HepG2 (cell line): Measurements from ENCODE around the gene BID. TPM values are rescaled to one million over a fixed set of nuclear protein-coding genes. Genes with fewer than 3 reads are reported as not detected.

ENCODE experiments used
- ATAC-seq: fragments of 200-7000 bp; cut with Tn5 transposase; 3 replicates; pipeline ENCODE4 v1.9.1; 2020; ENCODE audit warnings: mild to moderate bottlenecking, moderate library complexity
- BruUV-seq: library from RNA; stranded (reverse); fragments of 400-500 nt; replicated peaks from 2 replicates; lab custom pipeline; 2021; lab: Mats Ljungman, UMichigan
- CTCF ChIA-PET: fragments of 300-600 bp; formaldehyde crosslinking; extraction: SDS; loops from one replicate; lab custom pipeline; 2021; ENCODE audit warnings: low total read pairs, inconsistent platforms, low intra/inter-chr PET ratio; lab: Yijun Ruan, JAX
- POLR2A ChIA-PET: fragments of 350-600 bp; sonication (Branson Sonifier 250); formaldehyde crosslinking; loops from one replicate; lab custom pipeline; 2020; ENCODE audit warnings: antibody characterized with exemption, inconsistent platforms; lab: Yijun Ruan, JAX
- DNase-seq: peaks from one replicate; pipeline ENCODE4 v3.0.0-alpha.2; 2015; ENCODE audit warnings: low spot score
- FAIRE-seq: peaks from 3 replicates; lab custom pipeline; 2011; peaks lifted over from hg19 to GRCh38; lab: Jason Lieb, UNC
- H2AFZ ChIP-seq: one replicate; pipeline ENCODE4 v1.6.1; 2011; ENCODE audit warnings: low read length, inconsistent platforms
- H3K27ac ChIP-seq: fragments of 300-600 bp; 3 replicates; pipeline ENCODE4 v1.8.0; 2011; ENCODE audit warnings: mixed run types, mild to moderate bottlenecking, mixed read lengths, low read length, inconsistent platforms; ENCODE audit not compliant: insufficient read depth; ENCODE audit errors: extremely low read length
- H3K27me3 ChIP-seq, 2 experiments: fragments of 200-600 bp in 1 of 2; 2 replicates in 1 of 2; 3 replicates in 1 of 2; pipeline versions ENCODE4 v1.6.0 to v1.8.0; 2011; ENCODE audit warnings: low read length in 2 of 2, mild to moderate bottlenecking in 2 of 2, moderate library complexity in 2 of 2, inconsistent platforms in 1 of 2; ENCODE audit not compliant: insufficient read depth in 2 of 2, control insufficient read depth in 1 of 2
- H3K36me3 ChIP-seq, 2 experiments: fragments of 200-600 bp in 1 of 2; replicated peaks in 1 of 2; 2 replicates in 1 of 2; 3 replicates in 1 of 2; pipeline versions ENCODE4 v1.5.1 to v1.8.0; 2011; ENCODE audit warnings: low read length in 2 of 2, inconsistent platforms in 1 of 2; ENCODE audit not compliant: insufficient read depth in 2 of 2, control insufficient read depth in 1 of 2
- H3K4me1 ChIP-seq: 2 replicates; pipeline ENCODE4 v1.5.1; 2012; ENCODE audit warnings: low read length, inconsistent platforms; ENCODE audit not compliant: insufficient read depth
- H3K4me2 ChIP-seq: 2 replicates; pipeline ENCODE4 v1.6.0; 2011; ENCODE audit warnings: low read depth, low read length, inconsistent platforms
- H3K4me3 ChIP-seq, 3 experiments: fragments of 200-600 bp in 1 of 3; sonication (generic), shearing (Covaris generic) in 1 of 3; replicated peaks in 1 of 3; 2 replicates each; pipeline ENCODE4 v1.5.1; 2011 to 2016; ENCODE audit warnings: low read length in 3 of 3, inconsistent platforms in 2 of 3, low read depth in 2 of 3, mild to moderate bottlenecking in 2 of 3, control low read depth in 1 of 3, mixed read lengths in 1 of 3; ENCODE audit not compliant: insufficient read depth in 1 of 3
- H3K79me2 ChIP-seq: one replicate; pipeline ENCODE4 v1.6.1; 2011; ENCODE audit warnings: low read length, inconsistent platforms; ENCODE audit not compliant: insufficient read depth
- H3K9ac ChIP-seq: 2 replicates; pipeline ENCODE4 v1.6.0; 2011; ENCODE audit warnings: mild to moderate bottlenecking, low read depth, low read length, inconsistent platforms; ENCODE audit not compliant: insufficient read depth
- H3K9me3 ChIP-seq: 2 replicates; pipeline ENCODE4 v1.5.1; 2012; ENCODE audit warnings: mild to moderate bottlenecking, low read length
- H4K20me1 ChIP-seq: 2 replicates; pipeline ENCODE4 v1.6.0; 2011; ENCODE audit warnings: inconsistent platforms, mild to moderate bottlenecking, low read length, moderate library complexity; ENCODE audit not compliant: insufficient read depth
- CEBPZ ChIP-seq: IDR thresholded peaks from 2 replicates; pipeline ENCODE4 v1.6.1; 2012; ENCODE audit warnings: low read length, improper control_type of control experiment
- DNMT3B ChIP-seq: conservative IDR thresholded peaks from 2 replicates; pipeline ENCODE4 v1.6.1; 2016; ENCODE audit warnings: missing biosample characterization, control low read depth
- HMGA1 ChIP-seq: sonication (generic); formaldehyde crosslinking; conservative IDR thresholded peaks from 2 replicates; pipeline ENCODE4 v1.4.0; 2020; ENCODE audit warnings: missing genetic modification reagents
- PTBP1 ChIP-seq: fragments of 200-400 bp; formaldehyde crosslinking; IDR thresholded peaks from 2 replicates; pipeline ENCODE4 v1.6.1; 2018; ENCODE audit warnings: low read length, low read depth; ENCODE audit not compliant: poor library complexity, severe bottlenecking
- RARG ChIP-seq: sonication (generic); formaldehyde crosslinking; IDR thresholded peaks from 2 replicates; pipeline ENCODE4 v1.4.0; 2020; ENCODE audit warnings: low read depth, mild to moderate bottlenecking, missing genetic modification reagents
- SAFB2 ChIP-seq: sonication (generic); formaldehyde crosslinking; IDR thresholded peaks from 2 replicates; pipeline ENCODE4 v1.5.1; 2020; ENCODE audit warnings: missing genetic modification reagents, low read depth, mild to moderate bottlenecking, borderline replicate concordance
- SCMH1 ChIP-seq: sonication (generic); formaldehyde crosslinking; IDR thresholded peaks from 2 replicates; pipeline ENCODE4 v1.9.0; 2021; ENCODE audit warnings: missing genetic modification reagents, mild to moderate bottlenecking, borderline replicate concordance
- ZNF207 ChIP-seq: fragments of 450-650 bp; IDR thresholded peaks from 2 replicates; pipeline ENCODE4 v1.6.1; 2016; ENCODE audit warnings: antibody characterized with exemption, borderline replicate concordance
- WGBS: methylation state at CpG from one replicate; pipeline ENCODE4 v1.1.6; 2017; ENCODE audit warnings: low lambda C conversion rate; 5-methylcytosine and 5-hydroxymethylcytosine counted together
- in situ Hi-C: cut with HindIII; loops from 2 replicates; pipeline ENCODE4 v1.10.0; 2017; ENCODE audit warnings: low pct_unique_long_range_greater_than_20kb; ENCODE audit not compliant: extremely low pct_ligation_motif_present
- intact Hi-C: fragments of 100-400 bp; cut with micrococcal nuclease; formaldehyde crosslinking; loops from one replicate; pipeline ENCODE4 v1.10.0; 2022; ENCODE audit not compliant: unreplicated experiment
- polyA plus RNA-seq, 8 experiments: library from polyadenylated mRNA; depleted of rRNA in 3 of 8; stranded (reverse) in 7 of 8; unstranded in 1 of 8; fragments of >200 nt; fragmentation: Illumina TruSeq in 4 of 8; extraction: Trizol in 4 of 8; gene quantifications; 2 replicates each; pipeline versions ENCODE4 v1.2.1 to v1.2.3, GENCODE V29; 2011 to 2016; ENCODE audit warnings: low read depth in 4 of 8, missing spikeins in 1 of 8, mixed read lengths in 1 of 8; ENCODE audit not compliant: insufficient read depth in 1 of 8
- total RNA-seq, 5 experiments: library from RNA; depleted of rRNA; stranded (reverse); fragments of >200 nt; fragmentation: Illumina TruSeq; extraction: Trizol; gene quantifications; 2 replicates each; pipeline ENCODE4 v1.2.3, GENCODE V29; 2016; ENCODE audit warnings: low read depth in 1 of 5

BID gene
- total and polyA plus RNA-seq, 2 of the 13 experiments (the other 11 are each of a cell fraction or from before 2014, with no cell fraction given), result 35.3 to 51.7 TPM

GRCh38 chr22:17751596-17751995, 22.7 kb downstream of the BID start:
- whole genome bisulfite sequencing, result 87% methylated on average over 4 of the region's 6 CpGs
- no peak for FAIRE-seq
- Histone ChIP-seq H4K20me1 (no peaks in the 10 kb centered on the region), H2AFZ (no peak overlapping the region), H3K79me2 (no peaks in the 10 kb centered on the region), H3K4me1 (no peaks in the 10 kb centered on the region), H3K9ac (no peak overlapping the region), H3K27ac (no peak overlapping the region), H3K36me3 (no peaks in the 10 kb centered on the region), H3K27me3 (no peaks in the 10 kb centered on the region; a peak in 1 of 5 replicates), H3K4me3 (no peak overlapping the region), H3K4me2 (no peak overlapping the region), H3K9me3 (no peaks in the 10 kb centered on the region)
- no TSS peak for BruUV-seq
- ChIA-PET CTCF (no interaction called here), POLR2A (interaction anchor here (1.4 kb wide), 1 partner anchor 26 kb away, joined by 3 read pairs; no protein-coding TSS in a partner anchor)
- in situ Hi-C loops (no loop called here), intact Hi-C loops (no loop called here)
- TF ChIP-seq PTBP1, result no peak
- TF ChIP-seq ZNF207, result no peak
- TF ChIP-seq HMGA1 (CRISPR knock-in tag), result no peak
- TF ChIP-seq SCMH1 (CRISPR knock-in tag), result no peak
- no peak for TF ChIP-seq SAFB2 (CRISPR knock-in tag)
- no peak for TF ChIP-seq CEBPZ
- no peak for TF ChIP-seq DNMT3B
- TF ChIP-seq RARG (CRISPR knock-in tag), result no peak
- peak; percentile 32 for ATAC-seq
- no peak for DNase-seq
